Left hindlimb (tissue), 1 donor: ENCODE measurements around the gene PLCZ1.
"Not testable (repeated sequence)": the region's sequence is repeated elsewhere in the genome, so short reads cannot be mapped to it uniquely, and the experiment has no call there.

Experiments
- DNase-seq: peaks from one replicate; pipeline ENCODE4 v3.0.0-alpha.2; 2018

PLCZ1 gene

GRCh38 chr12:18696971-18697602 is 40.7 kb downstream of the PLCZ1 start:
- DNase-seq: no peak

DNA sequence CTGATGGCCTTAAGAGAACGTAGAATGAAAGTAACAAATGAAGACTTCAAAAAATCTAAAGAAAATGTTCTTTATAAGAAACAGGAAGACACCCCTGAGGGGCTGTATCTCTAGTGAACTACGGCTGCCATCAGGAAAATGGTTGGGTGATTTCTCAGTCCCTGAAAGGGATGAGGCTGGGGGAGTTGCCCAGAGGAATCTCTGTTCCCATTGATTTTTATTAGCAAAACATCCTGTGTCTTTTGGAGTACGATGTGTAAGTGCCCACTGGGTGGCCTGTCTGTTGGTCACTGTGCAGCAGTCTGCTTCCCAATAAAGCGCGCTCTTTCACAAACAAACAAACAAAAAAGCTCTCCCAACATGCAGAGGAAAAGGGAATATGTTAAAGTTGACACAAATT is 43.8 kb downstream of the PLCZ1 start:
- DNase-seq: not testable (repeated sequence)

- no peak for DNase-seq
These were observed 47.2 kb downstream of the PLCZ1 start for GRCh38 chr12:18690653-18691052.

DNA sequence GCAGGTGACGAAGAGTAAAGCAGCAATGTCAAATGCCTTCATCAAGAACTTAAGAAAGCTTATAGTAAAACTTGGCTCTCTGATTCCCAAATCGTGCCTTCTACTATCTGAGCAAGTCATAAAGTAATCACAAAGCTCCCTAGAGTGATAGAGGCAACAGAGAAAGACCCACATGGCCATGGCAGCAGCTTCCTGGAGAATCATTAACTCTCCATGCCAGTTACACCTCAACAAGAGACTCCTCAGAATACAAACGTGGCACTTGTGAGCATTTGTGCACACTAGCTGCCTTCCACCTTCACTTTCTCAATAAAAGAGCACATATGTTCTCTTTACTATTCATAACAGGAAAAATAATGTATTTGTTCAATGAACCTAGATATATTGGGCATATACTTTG is 48.0 kb downstream of the PLCZ1 start:
- no peak for DNase-seq

- no peak for DNase-seq
These were observed 53.4 kb downstream of the PLCZ1 start for GRCh38 chr12:18684430-18684829.

DNA sequence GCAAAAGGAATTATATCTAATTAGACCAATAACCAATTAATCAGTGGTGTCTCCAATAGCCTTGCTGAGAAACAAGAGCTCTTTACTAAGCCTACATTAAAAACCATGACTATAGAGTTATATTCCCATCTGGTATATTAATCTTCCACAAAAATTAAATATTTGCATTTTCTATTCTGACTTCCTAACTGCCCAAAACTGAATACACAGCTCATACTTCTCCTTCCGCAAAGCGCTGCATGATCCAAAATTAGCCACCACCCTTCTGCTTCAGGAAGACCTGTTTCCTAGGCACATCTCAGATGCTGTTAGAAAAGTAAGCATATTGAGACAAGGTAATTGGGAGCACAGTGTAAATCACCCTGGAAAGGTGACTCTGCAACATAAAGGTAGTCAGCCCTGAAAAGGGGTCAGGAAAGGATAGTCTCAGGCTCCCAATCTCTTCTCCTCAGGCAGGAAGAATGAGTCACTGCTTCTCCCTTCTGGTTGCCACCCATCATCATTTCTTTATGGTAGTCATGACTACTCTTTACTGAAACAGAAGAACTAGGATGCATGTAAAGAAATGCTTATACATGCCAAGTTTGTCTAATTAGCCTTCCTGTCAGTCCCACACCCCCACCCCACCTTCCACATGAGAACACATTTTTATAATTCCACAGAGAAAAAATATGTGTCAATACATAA is 54.3 kb downstream of the PLCZ1 start:
- no peak for DNase-seq

- DNase-seq: no peak
These were observed 56.0 kb downstream of the PLCZ1 start for GRCh38 chr12:18681818-18682217.

GRCh38 chr12:18676996-18677588 is 60.7 kb downstream of the PLCZ1 start:
- DNase-seq: peak; percentile 29

DNA sequence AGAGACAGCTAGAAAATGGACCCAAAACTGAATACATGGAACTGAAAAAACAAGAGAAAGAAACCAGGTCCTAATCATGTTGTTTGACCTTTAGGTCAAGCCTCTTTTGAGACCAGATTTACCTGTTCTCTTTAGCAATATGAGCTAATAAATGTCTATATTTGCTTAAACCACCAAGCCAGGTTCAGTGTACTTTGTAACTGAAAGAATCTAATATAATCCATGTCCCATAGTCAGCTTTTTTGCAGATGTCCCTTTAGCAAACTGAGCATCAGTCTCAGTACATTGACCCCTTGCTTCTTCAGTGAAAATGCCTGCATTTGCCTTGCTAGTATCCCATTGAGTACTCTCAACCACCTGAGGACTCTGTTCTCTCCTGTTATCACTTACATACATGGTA is 61.7 kb downstream of the PLCZ1 start:
- no peak for DNase-seq

DNA sequence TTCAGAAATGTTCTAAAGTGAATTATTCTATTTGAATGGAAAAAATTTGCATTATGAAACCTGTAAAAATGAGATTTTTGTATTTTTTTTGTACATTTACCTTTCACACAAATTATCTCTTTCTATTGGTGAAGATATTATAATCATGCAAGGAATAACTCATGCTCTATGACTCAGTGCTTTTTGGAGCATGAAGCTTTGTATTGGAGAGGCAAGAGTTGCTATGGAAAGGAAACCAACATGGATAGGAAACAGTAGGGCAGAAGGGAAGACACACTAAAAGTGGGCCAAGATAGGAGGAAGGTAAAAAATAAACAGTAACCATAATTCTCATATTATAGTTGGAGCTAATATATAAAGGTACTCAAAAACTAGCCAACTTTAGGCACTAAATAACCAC is 79.0 kb downstream of the PLCZ1 start:
- DNase-seq: no peak

DNA sequence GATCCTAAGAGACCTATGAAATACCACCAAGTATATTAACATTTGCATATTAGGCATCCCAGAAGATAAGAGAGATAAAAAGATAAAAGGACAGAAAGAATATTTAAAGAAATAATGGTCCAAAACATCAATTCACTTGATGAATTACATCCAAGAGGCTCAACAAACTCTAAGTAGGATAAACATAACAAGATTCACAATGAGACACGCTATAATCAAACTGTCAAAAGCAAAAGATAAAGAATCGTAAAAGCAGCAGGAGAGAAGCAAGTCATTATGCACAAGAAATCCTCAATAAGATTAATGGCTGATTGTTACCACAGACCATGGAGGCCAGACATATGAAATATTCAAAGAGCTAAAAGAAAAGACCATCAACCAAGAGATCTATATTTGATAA is 79.6 kb downstream of the PLCZ1 start:
- DNase-seq: no peak

GRCh38 chr12:18655351-18655750 is 82.5 kb downstream of the PLCZ1 start:
- DNase-seq: no peak

DNA sequence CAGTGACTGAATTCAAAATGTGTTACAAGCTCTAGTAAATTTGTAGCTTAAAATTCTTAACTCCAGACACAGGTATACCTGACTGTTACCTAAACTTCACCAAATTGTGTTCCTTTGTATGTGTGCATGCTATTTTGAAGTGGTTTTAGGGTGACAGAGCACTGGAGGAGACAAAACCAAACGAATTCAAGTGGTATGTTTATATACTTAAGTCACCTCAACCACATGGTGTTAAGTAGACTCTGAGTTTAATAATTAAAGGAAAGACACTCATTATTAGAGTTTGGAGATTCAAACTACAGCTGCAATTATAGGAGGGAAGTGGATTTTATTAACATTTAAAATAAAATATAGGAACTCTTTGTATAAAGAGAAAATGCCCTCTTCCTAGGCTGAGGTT is 84.3 kb downstream of the PLCZ1 start:
- no peak for DNase-seq

DNA sequence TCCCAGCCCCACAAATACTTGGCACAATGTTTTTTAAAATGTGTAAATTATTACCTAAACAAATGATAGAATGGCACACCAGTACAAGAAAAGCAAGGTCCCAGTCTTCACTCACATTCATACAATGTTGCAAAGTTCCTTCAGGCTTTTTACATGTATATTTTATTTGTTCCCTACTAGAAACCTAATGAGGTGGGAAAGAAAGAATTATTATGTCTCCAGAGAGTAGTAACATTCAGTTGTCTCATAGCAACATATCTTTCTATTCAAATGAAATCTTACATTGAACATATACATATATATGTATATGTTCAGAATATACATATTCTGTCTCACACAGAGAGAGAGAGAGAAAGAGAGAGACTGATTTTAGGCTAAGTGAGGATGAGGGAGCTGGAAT is 85.2 kb downstream of the PLCZ1 start:
- no peak for DNase-seq

GRCh38 chr12:18651525-18651924 is 86.3 kb downstream of the PLCZ1 start:
- DNase-seq: no peak

DNA sequence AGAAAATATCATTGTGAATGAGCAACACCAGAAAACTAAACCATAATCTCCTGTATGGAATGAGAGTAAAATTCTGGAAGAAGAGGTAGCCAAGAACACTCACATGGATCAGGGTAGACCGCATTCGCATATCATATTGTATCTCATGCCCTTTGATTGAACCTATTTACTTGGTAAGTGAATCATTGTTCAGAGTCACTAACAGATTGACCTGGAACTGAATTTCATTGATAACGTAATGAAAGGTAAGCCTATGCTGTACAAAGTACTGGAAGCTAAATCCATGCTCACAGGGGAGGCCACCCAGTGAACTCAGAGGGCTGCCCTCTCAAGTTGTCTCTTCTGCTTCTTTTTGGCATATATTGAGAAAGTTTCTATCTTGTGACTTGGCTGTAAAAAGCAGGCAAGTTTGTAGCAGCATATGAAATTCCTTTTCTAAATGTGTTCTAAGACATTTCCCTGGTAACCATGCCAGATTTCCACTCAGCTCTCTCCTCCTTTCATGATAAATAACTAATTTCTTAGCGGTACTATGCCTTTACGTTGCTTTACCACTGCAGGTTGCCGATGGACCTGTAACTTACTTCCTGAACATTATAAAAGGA is 91.4 kb downstream of the PLCZ1 start:
- no peak for DNase-seq

- DNase-seq: no peak
These were observed 93.2 kb downstream of the PLCZ1 start for GRCh38 chr12:18644564-18644963.

DNA sequence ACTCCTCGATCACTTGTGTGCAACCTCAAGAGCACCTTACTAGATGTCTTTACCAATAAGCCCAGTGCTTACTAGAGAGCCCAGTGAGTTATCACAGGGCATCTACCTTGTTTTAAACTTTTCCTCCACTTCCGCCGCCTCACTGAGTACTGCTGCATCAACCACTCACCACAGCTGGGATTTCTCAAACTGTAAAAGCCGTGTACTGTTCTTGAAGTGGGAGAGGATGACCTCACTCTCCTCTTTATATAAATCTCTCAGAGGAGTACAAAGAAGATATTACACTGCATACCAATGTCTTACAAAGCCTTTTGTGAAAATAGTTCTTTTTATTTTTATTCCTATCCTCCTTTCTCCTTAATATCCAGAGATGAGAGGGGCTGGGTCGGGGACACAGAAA is 94.1 kb downstream of the PLCZ1 start:
- no peak for DNase-seq

GRCh38 chr12:18640321-18640955 is 97.4 kb downstream of the PLCZ1 start:
- no peak for DNase-seq

GRCh38 chr12:18634382-18634781 is 103.4 kb downstream of the PLCZ1 start:
- DNase-seq: no peak
